GM12878 (cell line): Measurements from ENCODE around the gene PSTPIP2.

Experiments
- CHD1 ChIP-seq: IDR thresholded peaks from 2 replicates; pipeline ENCODE4 v1.6.1; 2012; ENCODE audit warnings: low read depth, low read length, improper control_type of control experiment
- CHD2 ChIP-seq: IDR thresholded peaks from 2 replicates; pipeline ENCODE4 v1.6.1; 2011; ENCODE audit warnings: low read depth, low read length, improper control_type of control experiment, borderline replicate concordance
- CTCF ChIP-seq, 3 experiments: IDR thresholded peaks in 2 of 3; conservative IDR thresholded peaks in 1 of 3; 2 replicates each; pipeline ENCODE4 v1.5.1; 2011; ENCODE audit warnings: low read depth in 3 of 3, low read length in 3 of 3, mild to moderate bottlenecking in 3 of 3, control low read depth in 2 of 3, moderate library complexity in 2 of 3, inconsistent platforms in 1 of 3, mixed read lengths in 1 of 3; ENCODE audit not compliant: control insufficient read depth in 2 of 3, insufficient read depth in 1 of 3; ENCODE audit errors: extremely low read depth in 1 of 3
- POLR2A ChIP-seq: IDR thresholded peaks from 2 replicates; pipeline ENCODE4 v1.6.1; 2011; ENCODE audit warnings: low read depth, mild to moderate bottlenecking, low read length
- REST ChIP-seq: IDR thresholded peaks from 2 replicates; pipeline ENCODE4 v1.6.1; 2012; ENCODE audit warnings: mild to moderate bottlenecking, low read depth, low read length
- STAT3 ChIP-seq: IDR thresholded peaks from 2 replicates; pipeline ENCODE4 v1.6.1; 2011; ENCODE audit warnings: low read depth, low read length, improper control_type of control experiment
- TF ChIP-seq, protein P1 (sequence below): IDR thresholded peaks from 2 replicates; pipeline ENCODE4 v1.6.1; 2012; ENCODE audit warnings: low read length, inconsistent platforms

DNA sequence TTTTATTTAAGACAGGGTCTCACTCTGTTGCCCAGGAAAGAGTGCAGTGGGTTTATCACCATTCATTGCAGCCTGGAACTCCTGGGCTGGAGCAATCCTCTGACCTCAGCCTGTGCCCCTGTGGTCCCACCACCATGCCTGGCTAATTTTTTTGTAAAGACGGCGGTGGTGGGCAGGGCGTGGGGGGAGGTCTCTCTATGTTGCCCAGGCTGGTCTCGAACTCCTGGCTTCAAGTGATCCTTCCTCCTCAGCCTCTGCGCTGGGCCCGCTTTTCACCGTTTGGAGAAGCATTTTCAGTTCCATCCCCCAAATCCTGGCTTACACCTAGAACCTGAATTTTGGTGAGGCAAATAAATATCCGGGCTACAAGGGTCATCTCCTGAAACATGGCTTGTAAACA lies 27.4 kb upstream of the PSTPIP2 start:
- TF ChIP-seq CTCF (IDR thresholded peaks at IDR 0.05 in 2 of 3, conservative IDR thresholded peaks at IDR 0.05 in 1 of 3; ENCODE audit: control insufficient read depth in 2 of 3, extremely low read depth in 1 of 3, insufficient read depth in 1 of 3, low read depth in 3 of 3, low read length in 3 of 3) (no peak), REST (no peak), CHD2 (no peak), CHD1 (no peak), STAT3 (no peak), POLR2A (no peak)
- TF ChIP-seq, protein P1, sequence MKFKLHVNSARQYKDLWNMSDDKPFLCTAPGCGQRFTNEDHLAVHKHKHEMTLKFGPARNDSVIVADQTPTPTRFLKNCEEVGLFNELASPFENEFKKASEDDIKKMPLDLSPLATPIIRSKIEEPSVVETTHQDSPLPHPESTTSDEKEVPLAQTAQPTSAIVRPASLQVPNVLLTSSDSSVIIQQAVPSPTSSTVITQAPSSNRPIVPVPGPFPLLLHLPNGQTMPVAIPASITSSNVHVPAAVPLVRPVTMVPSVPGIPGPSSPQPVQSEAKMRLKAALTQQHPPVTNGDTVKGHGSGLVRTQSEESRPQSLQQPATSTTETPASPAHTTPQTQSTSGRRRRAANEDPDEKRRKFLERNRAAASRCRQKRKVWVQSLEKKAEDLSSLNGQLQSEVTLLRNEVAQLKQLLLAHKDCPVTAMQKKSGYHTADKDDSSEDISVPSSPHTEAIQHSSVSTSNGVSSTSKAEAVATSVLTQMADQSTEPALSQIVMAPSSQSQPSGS, result no peak
